ENCODE data around the gene NEK9.

NEK9 gene

GRCh38 chr14:75063491-75064204, 63.2 kb downstream of the NEK9 start, which contains the start of gene ACYP1:
ACYP1 (minus strand) TSS chr14:75064024; CDS start chr14:75063553, 471 bp downstream.
- TF ChIP-seq, protein P1, sequence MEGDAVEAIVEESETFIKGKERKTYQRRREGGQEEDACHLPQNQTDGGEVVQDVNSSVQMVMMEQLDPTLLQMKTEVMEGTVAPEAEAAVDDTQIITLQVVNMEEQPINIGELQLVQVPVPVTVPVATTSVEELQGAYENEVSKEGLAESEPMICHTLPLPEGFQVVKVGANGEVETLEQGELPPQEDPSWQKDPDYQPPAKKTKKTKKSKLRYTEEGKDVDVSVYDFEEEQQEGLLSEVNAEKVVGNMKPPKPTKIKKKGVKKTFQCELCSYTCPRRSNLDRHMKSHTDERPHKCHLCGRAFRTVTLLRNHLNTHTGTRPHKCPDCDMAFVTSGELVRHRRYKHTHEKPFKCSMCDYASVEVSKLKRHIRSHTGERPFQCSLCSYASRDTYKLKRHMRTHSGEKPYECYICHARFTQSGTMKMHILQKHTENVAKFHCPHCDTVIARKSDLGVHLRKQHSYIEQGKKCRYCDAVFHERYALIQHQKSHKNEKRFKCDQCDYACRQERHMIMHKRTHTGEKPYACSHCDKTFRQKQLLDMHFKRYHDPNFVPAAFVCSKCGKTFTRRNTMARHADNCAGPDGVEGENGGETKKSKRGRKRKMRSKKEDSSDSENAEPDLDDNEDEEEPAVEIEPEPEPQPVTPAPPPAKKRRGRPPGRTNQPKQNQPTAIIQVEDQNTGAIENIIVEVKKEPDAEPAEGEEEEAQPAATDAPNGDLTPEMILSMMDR (IDR thresholded peaks at IDR 0.05; ENCODE audit: low read depth, low read length, missing control alignments) = no peak
- H3K4me3 ChIP-seq (ENCODE audit: low read depth, low read length) = peak within 1 kb of the TSS; percentile 90
- peak; percentile 68 for DNase-seq (ENCODE audit: low read depth)

- TF ChIP-seq, protein P1 (IDR thresholded peaks at IDR 0.05; ENCODE audit: low read depth, low read length, missing control alignments) = no peak
- DNase-seq (ENCODE audit: low read depth) = no peak
- peak overlapping the region; percentile 90 for H3K4me3 ChIP-seq (ENCODE audit: low read depth, low read length)
Observed at GRCh38 chr14:75063013-75063412, 63.8 kb downstream of the NEK9 start.

DNA sequence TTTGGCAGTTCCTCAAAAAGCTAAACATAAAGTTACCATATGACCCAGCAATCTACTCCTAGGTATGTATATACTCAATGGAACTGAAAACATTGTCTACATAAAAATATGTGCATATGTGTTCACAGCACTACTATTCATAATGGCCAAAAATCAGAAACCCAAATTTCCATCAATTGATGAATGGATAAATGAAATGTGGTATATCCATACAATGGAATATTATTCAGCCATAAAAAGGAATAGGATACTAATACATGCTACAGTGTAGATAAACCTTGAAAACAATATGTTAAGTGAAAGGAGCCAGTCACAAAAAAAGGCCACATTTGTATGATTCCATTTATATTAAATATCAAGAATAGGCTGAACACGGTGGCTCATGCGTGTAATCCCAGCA, 66.4 kb downstream of the NEK9 start:
- no peak overlapping the region for H3K4me3 ChIP-seq (ENCODE audit: low read depth, low read length)
- no peak for DNase-seq (ENCODE audit: low read depth)
- TF ChIP-seq, protein P1 (IDR thresholded peaks at IDR 0.05; ENCODE audit: low read depth, low read length, missing control alignments) = no peak

DNA sequence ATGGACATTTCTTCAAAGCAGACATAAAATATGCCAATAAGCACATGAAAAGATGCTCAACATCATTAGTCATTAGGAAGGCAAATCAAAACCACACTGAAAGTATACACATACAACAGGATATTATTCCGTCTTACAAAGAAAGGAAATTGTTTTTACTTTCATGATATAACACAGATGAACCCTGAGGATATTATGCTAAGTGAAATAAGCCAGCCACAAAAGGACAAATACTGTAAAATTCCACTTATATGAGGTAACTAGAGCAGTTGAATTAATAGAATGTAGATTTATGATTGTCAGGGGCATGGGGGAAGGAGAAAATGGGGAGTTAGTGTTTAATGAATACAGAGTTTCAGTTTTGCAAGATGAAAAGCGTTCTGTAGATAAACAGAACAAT, 67.2 kb downstream of the NEK9 start:
- no peak for DNase-seq (ENCODE audit: low read depth)
- no peak overlapping the region for H3K4me3 ChIP-seq (ENCODE audit: low read depth, low read length)
- TF ChIP-seq, protein P1 (IDR thresholded peaks at IDR 0.05; ENCODE audit: low read depth, low read length, missing control alignments) = no peak

DNA sequence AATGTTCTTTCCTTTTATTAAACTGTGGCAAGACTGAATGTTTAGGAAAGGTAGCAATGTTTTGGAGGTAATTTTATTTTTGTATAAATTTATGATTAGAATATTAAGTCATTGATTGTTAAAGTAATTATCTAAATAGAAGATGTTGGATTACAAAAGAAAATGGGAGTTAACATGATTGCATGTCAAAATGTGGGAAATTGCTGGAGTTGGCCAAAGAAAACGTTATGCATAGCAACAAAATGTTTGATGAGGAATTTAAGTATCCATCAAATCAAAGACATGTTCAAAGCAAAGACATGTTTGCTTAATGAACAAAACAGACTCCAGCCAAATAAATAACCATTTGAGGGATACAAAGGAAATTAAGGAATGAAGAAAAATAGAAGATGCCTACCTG, 72.4 kb downstream of the NEK9 start:
- no peak for DNase-seq (ENCODE audit: low read depth)
- TF ChIP-seq, protein P1 (IDR thresholded peaks at IDR 0.05; ENCODE audit: low read depth, low read length, missing control alignments) = no peak

GRCh38 chr14:75053396-75054291, 73.2 kb downstream of the NEK9 start:
- H3K4me3 ChIP-seq (ENCODE audit: low read depth, low read length) = no peak overlapping the region
- no peak for DNase-seq (ENCODE audit: low read depth)
- TF ChIP-seq, protein P1 (IDR thresholded peaks at IDR 0.05; ENCODE audit: low read depth, low read length, missing control alignments) = no peak

More for the DNA sequence above, 72.4 kb downstream of the NEK9 start:
- H3K4me3 ChIP-seq (ENCODE audit: low read depth, low read length) = no peak overlapping the region

Measured in GM12864 (cell line).